SU-DHL-6 (cell line): Measurements from ENCODE around the gene UBQLNL.

Source experiments
- H2AFZ ChIP-seq: fragments of 200-600 bp; sonication (generic); 2 replicates; pipeline ENCODE4 v1.6.1; 2014; ENCODE audit warnings: low read depth, mild to moderate bottlenecking, moderate library complexity, mixed read lengths, antibody characterized with exemption, low read length; ENCODE audit not compliant: severe bottlenecking
- H3F3A ChIP-seq: fragments of 200-600 bp; shearing (Covaris generic); 2 replicates; pipeline ENCODE4 v1.6.0; 2016; ENCODE audit warnings: antibody characterized with exemption, mild to moderate bottlenecking; ENCODE audit not compliant: insufficient read depth
- H3K27ac ChIP-seq: fragments of 200-600 bp; sonication (generic); 2 replicates; pipeline ENCODE4 v1.5.1; 2016; ENCODE audit warnings: low read depth, mild to moderate bottlenecking, low read length, moderate library complexity, mixed read lengths
- H3K27me3 ChIP-seq: fragments of 200-600 bp; sonication (generic), shearing (Covaris generic); 2 replicates; pipeline ENCODE4 v1.6.0; 2014; ENCODE audit warnings: mild to moderate bottlenecking, low read length
- H3K36me3 ChIP-seq: fragments of 200-600 bp; sonication (generic); 2 replicates; pipeline ENCODE4 v1.6.1; 2014; ENCODE audit warnings: mild to moderate bottlenecking, low read length, mixed read lengths
- H3K4me2 ChIP-seq: fragments of 300-600, 200-600 bp; shearing (Covaris generic), sonication (generic); 2 replicates; pipeline ENCODE4 v1.6.0; 2014; ENCODE audit warnings: low read length, low read depth, mild to moderate bottlenecking; ENCODE audit not compliant: poor library complexity, severe bottlenecking
- H3K4me3 ChIP-seq: fragments of 200-600 bp; sonication (generic); 2 replicates; pipeline ENCODE4 v1.5.1; 2014; ENCODE audit warnings: antibody characterized with exemption, low read length, mild to moderate bottlenecking, mixed read lengths; ENCODE audit not compliant: insufficient read depth, poor library complexity, severe bottlenecking
- H3K79me2 ChIP-seq: fragments of 200-600 bp; sonication (generic); 2 replicates; pipeline ENCODE4 v1.6.1; 2014; ENCODE audit warnings: mild to moderate bottlenecking, low read length, moderate library complexity; ENCODE audit not compliant: insufficient read depth
- H3K9ac ChIP-seq: fragments of 200-600 bp; sonication (generic); 2 replicates; pipeline ENCODE4 v1.7.0; 2014; ENCODE audit warnings: mild to moderate bottlenecking, low read length
- H3K9me2 ChIP-seq: fragments of 200-600 bp; sonication (generic); replicated peaks from 2 replicates; pipeline ENCODE4 v1.6.1; 2014; ENCODE audit warnings: low read length; ENCODE audit not compliant: insufficient read depth
- H3K9me3 ChIP-seq: fragments of 200-600 bp; sonication (generic); 2 replicates; pipeline ENCODE4 v1.6.1; 2014; ENCODE audit warnings: low read length, mixed read lengths; ENCODE audit not compliant: insufficient read depth
- H4K20me1 ChIP-seq: fragments of 200-600 bp; sonication (generic); 2 replicates; pipeline ENCODE4 v1.6.1; 2014; ENCODE audit warnings: low read depth, mild to moderate bottlenecking, antibody characterized with exemption, low read length, moderate library complexity, mixed read lengths
- EZH2phosphoT487 ChIP-seq: fragments of 200-600 bp; sonication (generic), shearing (Covaris generic); conservative IDR thresholded peaks from 2 replicates; pipeline ENCODE4 v1.6.1; 2018; ENCODE audit warnings: mild to moderate bottlenecking, antibody characterized with exemption, low read length, moderate library complexity, mixed read lengths
- TF ChIP-seq, protein P1 (sequence below): fragments of 200-600 bp; sonication (generic); IDR thresholded peaks from one replicate; pipeline ENCODE4 v1.5.1; 2017; ENCODE audit warnings: antibody characterized with exemption, mild to moderate bottlenecking, low read length, moderate library complexity; ENCODE audit not compliant: insufficient read depth, poor library complexity, severe bottlenecking

The UBQLNL gene

DNA sequence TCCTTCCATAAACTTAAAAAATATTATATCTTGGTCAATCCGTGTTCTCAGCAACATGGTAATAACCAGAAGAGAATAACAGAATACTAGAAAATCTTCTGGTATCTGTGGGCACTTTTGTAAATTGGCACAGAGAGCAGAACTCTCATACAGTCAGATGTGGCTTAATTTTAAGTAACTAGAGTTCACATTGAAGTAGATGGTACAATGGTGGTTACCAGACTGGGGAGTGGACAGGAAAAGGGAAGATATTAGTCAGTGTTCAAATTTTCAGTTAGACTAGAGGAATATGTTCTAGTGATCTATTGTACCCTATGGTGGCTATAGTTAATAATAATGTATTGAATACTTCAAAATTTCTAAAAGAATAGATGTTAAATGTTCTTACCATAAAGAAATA lies 24.9 kb upstream of the UBQLNL start:
- Histone ChIP-seq H3F3A (no peaks in the 10 kb centered on the region), H2AFZ (no peak overlapping the region), H3K27me3 (no peaks in the 10 kb centered on the region), H3K4me3 (no peak overlapping the region), H3K9me3 (no peaks in the 10 kb centered on the region), H3K27ac (no peak overlapping the region), H3K36me3 (no peaks in the 10 kb centered on the region), H3K9ac (no peak overlapping the region), H4K20me1 (no peaks in the 10 kb centered on the region), H3K79me2 (no peaks in the 10 kb centered on the region), H3K4me2 (no peak overlapping the region), H3K9me2 (no peaks in the 10 kb centered on the region)
- TF ChIP-seq, protein P1, sequence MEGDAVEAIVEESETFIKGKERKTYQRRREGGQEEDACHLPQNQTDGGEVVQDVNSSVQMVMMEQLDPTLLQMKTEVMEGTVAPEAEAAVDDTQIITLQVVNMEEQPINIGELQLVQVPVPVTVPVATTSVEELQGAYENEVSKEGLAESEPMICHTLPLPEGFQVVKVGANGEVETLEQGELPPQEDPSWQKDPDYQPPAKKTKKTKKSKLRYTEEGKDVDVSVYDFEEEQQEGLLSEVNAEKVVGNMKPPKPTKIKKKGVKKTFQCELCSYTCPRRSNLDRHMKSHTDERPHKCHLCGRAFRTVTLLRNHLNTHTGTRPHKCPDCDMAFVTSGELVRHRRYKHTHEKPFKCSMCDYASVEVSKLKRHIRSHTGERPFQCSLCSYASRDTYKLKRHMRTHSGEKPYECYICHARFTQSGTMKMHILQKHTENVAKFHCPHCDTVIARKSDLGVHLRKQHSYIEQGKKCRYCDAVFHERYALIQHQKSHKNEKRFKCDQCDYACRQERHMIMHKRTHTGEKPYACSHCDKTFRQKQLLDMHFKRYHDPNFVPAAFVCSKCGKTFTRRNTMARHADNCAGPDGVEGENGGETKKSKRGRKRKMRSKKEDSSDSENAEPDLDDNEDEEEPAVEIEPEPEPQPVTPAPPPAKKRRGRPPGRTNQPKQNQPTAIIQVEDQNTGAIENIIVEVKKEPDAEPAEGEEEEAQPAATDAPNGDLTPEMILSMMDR, result no peak
- TF ChIP-seq EZH2phosphoT487, result no peak

DNA sequence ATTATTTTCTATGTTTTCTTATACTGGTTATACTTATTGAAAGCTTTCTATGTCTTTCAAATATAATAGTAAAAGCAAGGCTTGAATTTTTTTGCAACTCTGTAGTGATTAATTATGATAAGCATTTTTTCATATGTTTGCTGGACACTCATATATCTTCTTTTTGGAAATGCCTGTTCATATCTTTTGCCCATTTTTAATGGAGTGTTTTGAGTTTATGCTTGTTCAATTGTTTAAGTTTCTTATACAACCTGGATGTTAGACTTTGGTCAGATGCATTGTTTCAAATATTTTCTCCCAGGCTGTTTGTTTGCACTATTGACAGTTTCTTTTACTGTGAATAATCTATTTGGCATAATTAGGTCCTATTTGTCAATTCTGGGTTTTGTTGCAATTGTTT lies 20.0 kb upstream of the UBQLNL start:
- Histone ChIP-seq H3K4me3 (no peak overlapping the region), H3F3A (no peaks in the 10 kb centered on the region), H3K4me2 (no peak overlapping the region), H3K36me3 (no peaks in the 10 kb centered on the region), H3K27me3 (no peaks in the 10 kb centered on the region), H2AFZ (no peak overlapping the region), H3K9ac (no peak overlapping the region), H3K9me3 (no peaks in the 10 kb centered on the region), H4K20me1 (no peaks in the 10 kb centered on the region), H3K27ac (no peak overlapping the region), H3K9me2 (no peaks in the 10 kb centered on the region), H3K79me2 (no peaks in the 10 kb centered on the region)
- TF ChIP-seq, protein P1, result no peak
- TF ChIP-seq EZH2phosphoT487, result no peak

DNA sequence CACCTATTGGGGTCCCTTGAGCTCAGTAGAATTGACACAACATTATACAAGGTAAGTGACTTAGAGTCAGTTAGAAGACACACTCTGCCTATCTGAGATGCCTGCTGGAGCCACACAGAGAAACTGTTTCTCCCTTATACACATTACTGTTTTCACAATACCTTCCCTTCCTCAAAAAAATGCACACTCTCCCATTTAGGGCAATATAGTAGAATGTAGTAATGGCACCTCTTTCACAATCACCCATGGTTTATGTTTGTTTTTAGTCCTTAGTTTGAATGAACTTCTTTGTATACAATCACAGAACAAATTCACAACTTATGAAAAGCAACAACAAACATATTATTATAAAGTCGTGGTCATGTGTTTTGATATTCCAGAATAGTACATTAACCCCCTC lies 17.5 kb upstream of the UBQLNL start:
- H3K27ac ChIP-seq, result no peak overlapping the region
- H3K4me2 ChIP-seq, result no peak overlapping the region
- H3K9ac ChIP-seq, result no peak overlapping the region
- no peak for TF ChIP-seq EZH2phosphoT487
- no peaks in the 10 kb centered on the region for H3F3A ChIP-seq
- H4K20me1 ChIP-seq, result no peaks in the 10 kb centered on the region
- H3K4me3 ChIP-seq, result no peak overlapping the region
- H3K79me2 ChIP-seq, result no peaks in the 10 kb centered on the region
- H2AFZ ChIP-seq, result no peak overlapping the region
- no peaks in the 10 kb centered on the region for H3K36me3 ChIP-seq
- no peaks in the 10 kb centered on the region for H3K9me3 ChIP-seq
- H3K9me2 ChIP-seq, result no peaks in the 10 kb centered on the region
- no peaks in the 10 kb centered on the region for H3K27me3 ChIP-seq

DNA sequence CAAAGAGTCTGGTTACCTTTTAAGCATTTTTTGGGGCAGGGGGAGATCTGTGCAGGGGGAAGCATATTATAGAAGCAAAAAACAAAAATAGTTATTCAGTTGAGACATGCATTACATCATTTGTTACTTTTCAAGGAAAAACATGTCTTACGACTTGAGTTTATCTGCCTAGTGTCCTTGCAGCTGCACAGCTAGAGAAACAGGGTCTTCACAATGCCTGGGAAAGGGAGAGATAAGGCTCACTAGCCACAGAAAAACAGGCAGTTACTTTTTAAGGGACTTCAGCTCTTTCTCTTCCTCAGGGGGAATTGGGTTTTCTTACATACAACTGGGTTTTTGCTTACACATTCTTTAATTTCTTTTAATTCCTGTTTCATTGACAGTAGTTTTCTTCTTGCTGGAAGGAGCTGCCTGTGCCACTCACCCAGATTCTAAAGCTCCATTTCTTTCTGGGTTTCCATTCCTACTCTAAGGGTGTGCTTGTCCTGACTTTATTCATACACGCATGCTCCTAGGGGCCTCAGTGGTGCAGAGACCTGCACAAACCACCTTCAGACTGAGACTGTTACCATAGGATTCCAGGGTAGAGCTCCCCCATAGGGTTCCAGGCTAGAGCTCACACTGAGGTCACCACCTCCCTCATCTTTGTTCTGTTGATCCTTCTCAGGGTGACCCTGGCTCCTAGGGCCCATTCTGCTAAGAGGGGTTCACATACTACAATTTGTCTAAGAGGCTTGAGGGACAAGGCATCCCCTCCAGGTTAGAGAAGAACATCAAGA lies 14.7 kb upstream of the UBQLNL start:
- Histone ChIP-seq H3K4me3 (no peak overlapping the region), H3K9me3 (no peaks in the 10 kb centered on the region), H3K36me3 (no peaks in the 10 kb centered on the region), H3F3A (no peaks in the 10 kb centered on the region), H3K9ac (no peak overlapping the region), H3K79me2 (no peaks in the 10 kb centered on the region), H4K20me1 (no peaks in the 10 kb centered on the region), H3K27ac (no peak overlapping the region), H2AFZ (no peak overlapping the region), H3K9me2 (no peaks in the 10 kb centered on the region), H3K27me3 (no peaks in the 10 kb centered on the region), H3K4me2 (no peak overlapping the region)
- TF ChIP-seq, protein P1, result no peak
- no peak for TF ChIP-seq EZH2phosphoT487
